HG03460 (cell line): ENCODE data around the gene TCEANC2.
"Not testable (repeated sequence)": the region's sequence is repeated elsewhere in the genome, so short reads cannot be mapped to it uniquely, and the experiment has no call there.

ENCODE experiments used
- ATAC-seq: cut with Tn5 transposase; IDR thresholded peaks from one replicate; pipeline ENCODE4 v1.9.1; 2021; ENCODE audit not compliant: unreplicated experiment

TCEANC2 gene

DNA sequence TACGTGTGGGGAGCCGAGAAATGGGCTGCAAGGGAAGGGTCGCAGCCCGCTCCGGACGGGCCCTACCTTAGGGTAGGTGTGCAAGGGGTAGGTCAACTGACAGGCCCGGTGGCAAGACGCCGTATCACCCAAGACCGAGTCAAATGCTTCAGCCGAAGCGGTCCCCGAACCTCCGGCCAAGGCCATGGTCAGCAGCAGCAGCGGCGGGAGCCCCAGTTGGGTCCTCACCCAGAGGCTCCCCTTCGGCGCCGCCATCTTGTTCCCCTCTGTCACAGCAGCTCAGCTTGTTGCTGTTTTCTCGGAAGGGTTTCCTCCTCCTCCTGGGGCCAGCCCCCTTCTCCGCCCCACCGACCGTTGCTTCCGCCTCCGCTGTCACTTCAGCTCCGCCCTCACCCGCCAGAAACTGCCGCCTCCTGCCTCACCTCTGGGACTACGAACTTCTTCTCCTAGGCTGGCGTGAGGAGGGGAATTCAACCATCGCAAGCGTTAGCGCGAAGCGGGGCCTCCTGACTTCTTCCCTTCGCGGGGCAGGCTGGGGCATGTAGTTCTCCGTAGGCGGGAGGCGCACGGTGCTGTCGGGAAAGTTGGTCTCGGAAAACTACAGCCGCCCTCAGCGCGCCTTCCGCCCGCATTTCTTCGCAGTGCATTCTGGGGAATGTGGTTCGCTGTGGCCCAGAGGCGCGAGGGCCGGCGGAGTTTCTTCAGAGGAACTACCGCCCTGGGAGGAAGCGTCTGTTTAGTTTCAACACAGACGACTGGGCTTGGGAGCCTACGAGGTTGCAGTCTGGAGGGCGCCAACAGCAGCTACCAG lies at the start of gene TCEANC2, which contains the start of gene TMEM59:
Gene TCEANC2, plus strand, starts transcription at position 675 of the 811 bp plus-strand sequence. CDS start 815 bp downstream, outside the sequence.
Gene TMEM59, minus strand, starts transcription at position 271 of the 811 bp plus-strand sequence. Its CDS starts 16 bp downstream, at position 255.
- peak; percentile 89 for ATAC-seq

DNA sequence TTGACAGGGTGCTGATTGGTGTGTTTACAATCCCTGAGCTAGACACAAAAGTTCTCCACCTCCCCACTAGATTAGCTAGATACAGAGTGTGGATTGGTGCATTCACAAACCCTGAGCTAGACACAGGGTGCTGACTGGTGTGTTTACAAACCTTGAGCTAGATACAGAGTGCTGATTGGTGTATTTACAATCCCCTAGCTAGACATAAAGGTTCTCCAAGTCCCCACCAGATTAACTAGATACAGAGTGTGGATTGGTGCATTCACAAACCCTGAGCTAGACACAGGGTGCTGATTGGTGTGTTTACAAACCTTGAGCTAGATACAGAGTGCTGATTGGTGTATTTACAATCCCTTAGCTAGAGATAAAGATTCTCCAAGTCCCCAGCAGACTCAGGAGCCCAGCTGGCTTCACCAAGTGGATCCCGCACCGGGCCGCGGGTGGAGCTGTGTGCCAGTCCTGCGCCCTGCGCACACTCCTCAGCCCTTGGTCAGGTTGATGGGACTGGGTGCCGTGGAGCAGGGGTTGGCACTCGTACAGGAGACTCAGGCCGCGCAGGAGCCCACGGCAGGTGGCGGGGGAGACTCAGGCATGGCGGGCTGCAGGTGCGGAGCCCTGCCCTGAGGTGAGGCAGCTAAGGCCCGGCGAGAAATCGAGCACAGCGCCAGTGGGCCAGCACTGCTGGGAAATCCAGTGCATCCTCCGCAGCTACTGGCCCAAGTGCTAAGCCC lies 49.5 kb upstream of the TCEANC2 start:
- ATAC-seq = not testable (repeated sequence)

DNA sequence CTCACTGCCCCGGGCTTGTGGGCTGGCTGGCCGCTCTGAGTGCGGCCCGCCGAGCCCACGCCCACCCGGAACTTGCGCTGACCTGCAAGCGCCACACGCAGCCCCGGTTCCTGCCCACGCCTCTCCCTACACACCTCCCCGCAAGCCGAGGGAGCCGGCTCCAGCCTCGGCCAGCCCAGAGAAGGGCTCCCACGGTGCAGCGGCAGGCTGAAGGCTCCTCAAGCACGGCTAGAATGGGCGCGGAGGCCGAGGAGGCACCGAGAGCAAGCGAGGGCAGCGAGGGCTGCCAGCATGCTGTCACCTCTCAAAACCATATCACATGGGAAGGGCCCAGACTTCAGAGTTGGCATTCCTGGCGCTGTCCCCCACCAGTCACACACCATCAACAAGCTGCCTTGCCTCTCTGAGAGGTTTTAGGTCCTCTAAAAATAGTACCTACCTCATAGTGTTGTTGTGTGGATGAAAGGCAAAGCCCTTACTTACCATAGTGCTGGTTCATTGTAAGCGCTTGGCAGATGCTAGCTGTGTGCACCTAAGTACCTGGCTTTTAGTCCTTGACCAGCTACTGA lies 48.8 kb upstream of the TCEANC2 start:
- no peak for ATAC-seq

DNA sequence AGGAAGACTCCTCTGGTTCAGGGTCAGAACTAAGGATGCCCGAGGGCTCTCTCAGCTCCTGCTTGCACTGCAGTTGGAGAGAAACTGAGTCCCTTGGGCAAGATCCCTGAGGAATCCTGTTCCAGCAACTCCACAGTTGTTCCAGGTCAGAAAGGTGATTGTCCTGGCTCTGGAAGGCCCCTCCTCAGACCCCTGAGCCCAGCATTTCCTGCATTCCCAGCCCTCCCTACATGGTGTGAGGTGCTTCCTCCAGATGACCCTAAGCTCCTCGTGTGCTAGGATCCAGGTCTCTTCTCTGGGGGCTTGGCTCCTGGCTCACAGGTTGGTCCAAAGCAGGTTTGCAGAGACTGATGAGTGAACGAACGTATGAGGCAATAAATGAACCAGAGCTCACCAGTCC lies 46.9 kb upstream of the TCEANC2 start:
- no peak for ATAC-seq

DNA sequence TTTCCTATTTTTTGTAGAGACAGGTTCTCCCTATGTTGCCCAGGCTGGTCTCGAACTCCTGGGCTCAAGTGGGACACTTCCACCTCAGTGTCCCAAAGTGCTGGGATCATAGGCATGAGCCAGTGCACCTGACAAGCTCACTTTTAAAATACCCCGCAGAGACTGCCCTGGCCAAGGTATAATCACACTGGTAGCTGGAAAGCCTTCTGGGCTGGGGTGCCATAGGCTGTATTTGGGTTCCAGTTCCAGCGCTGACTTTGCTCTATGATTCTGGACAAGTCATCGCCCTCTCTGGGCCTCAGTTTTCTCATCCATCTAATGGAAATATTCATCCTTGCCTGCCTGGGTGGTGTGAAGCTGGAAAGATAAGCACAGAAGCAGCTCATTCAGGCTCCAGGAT lies 45.8 kb upstream of the TCEANC2 start:
- ATAC-seq = no peak

DNA sequence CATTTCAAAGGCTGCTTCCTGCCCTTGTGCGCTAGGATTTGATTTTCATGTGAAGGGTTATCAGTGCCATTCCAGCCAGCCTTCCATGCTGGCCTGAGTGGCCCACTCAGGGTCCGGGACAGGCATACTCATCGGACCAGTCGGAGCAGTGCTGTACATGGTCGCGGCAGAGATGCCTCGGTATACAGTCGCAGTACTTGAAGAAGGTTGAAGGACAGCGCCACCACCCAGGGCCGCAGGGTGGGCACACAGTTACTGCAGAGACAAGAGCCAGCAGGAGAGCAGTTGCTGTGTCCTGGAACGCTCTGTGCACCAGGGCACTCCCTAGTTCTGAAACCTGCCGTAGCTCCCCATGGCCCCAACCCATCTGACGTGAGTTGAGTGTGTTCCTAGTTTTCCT lies 44.5 kb upstream of the TCEANC2 start:
- ATAC-seq = no peak

DNA sequence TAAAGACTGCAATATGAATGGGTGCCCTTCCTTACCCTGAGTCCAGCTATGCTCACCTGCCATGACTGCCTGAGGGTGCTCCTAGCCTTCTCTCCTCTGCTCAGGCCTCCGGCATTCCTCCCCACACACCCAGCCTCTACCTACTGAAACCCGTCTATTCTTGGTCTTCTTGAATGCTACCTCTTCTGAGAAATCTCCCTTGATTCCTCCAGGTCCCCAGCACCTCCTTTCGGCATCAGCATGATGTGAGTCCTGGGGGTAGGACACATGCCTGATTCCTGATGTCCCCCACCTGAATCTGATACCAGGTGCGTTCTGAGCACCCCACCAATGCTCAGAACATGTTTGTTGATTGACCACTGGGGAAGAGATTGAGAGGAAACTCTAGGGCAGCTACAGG lies 44.0 kb upstream of the TCEANC2 start:
- ATAC-seq = no peak

DNA sequence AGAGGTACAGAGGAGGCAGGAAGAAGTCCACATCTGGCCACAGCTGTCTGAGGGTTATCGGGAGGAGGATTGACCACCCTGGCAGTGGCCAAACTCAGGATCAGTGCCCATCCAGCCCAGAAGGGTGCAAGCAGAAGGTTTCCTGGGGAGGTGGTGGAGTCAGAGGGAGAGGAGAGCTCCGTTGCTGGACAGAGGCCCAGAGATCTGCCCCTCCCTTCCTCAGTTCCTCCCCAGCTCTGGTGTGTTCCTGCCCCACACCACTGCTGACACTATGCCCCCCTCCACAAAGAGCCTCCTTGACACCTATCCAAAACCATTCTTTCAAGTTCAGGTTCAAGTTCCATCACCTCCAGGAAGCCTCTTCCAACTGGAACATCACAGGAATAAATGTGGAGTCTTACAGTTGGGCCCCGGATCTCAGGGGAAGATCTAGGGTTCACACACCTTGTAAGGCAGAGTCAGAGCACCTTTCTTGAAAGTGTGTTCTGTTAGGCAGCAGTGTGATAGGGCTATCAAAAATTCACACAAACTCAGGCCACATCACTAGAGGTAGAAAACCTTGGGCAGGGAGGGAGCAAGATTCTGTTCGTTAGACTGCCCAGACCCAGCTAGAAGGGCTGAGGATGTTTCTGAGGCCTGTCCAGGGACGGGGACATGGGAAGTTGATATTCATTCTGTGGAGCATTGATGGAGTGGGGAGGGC lies 42.8 kb upstream of the TCEANC2 start:
- no peak for ATAC-seq

DNA sequence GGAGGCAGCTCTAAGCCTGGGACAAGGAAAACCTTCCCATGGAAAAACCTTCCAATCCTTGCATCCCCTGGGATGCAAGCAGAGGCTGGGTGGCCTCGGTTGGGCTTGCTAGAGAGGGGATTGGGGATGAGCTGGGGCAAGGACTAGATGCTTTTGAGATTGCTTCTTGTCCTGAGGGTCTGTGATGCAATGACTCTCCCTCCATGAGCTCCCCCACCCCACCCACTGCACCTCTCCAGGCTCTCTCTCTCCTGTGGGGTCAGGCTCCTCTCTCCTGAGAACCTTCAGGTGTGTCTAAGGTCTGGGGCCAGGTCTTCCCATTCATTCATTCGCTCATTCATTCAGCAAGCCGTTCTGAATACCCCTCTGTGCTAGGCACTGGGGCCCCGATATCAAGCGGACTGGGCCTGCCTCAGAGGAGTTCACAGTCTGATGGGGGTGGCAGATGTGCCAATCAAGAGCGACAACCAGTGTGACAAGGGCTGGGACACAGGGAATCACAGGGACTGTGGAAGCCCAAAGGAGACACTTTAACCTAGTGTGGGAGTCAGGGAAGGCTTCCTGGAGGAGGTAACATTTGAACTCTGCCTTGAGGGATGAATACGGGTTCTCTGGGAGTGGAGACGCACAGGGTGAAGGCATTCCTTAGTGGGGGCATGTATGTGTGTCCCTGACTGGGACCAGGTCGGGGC lies 41.9 kb upstream of the TCEANC2 start:
- no peak for ATAC-seq

DNA sequence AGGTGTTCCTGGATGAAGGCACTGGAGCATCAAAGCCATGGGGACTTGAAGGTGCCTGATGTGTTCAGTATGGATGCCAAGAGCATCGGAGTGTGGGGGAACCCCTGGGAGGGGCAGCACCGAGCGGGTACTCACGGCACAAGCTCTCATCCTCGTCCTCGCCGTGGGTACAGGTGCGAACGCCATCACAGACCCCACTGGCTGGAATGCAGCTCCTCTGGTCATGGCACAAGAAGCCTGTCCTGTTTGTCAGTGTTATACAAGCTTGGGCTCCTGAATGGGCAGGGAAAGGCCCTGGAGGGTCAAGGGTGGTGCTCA lies 41.4 kb upstream of the TCEANC2 start:
- no peak for ATAC-seq

DNA sequence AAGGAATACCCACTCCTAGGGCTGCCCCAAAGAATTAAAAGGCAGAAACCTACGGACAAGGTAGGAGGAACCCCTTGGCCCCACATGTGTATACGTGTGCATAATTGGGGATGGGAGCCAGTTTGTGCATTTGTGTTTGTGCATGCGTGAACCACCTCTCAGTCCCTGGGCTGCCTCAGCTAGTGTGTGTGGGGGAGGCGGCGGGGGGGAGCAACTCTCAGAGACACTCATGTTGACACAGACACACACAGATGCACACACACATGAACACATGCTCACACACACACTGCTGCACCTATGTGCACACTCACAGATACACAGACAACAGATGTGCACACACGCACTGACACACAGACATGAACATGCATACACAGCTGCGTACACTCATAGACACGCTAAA lies 40.5 kb upstream of the TCEANC2 start:
- no peak for ATAC-seq

DNA sequence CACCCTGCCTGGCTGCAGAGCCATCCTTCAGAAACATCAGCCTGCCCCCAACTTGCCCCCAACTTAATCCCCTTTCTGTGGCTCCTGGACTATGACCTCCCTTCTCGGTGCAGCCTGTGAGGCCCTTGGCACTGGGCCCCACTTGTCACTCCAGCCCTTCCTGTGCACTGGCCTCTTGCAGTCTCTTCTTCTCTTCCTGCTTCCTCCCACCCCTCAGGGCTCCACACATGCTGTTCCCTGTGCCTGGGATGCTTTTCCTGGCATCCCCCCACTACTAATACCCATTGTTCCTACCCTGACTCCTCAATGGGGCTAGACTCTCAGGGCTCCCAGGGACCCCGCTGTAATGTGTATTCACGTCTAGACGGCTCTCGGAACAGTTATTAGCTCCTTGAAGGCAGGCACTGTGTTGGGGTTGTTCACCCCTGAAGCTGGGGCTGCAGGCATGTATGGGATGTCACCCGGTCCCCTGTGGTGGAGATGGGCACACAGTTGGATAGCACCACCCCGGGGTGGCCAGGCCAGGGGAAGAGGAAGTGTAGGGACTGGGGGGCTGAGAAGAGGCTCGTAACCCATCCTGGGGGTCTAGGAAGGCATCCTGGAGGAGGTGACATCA lies 39.9 kb upstream of the TCEANC2 start:
- ATAC-seq = no peak

DNA sequence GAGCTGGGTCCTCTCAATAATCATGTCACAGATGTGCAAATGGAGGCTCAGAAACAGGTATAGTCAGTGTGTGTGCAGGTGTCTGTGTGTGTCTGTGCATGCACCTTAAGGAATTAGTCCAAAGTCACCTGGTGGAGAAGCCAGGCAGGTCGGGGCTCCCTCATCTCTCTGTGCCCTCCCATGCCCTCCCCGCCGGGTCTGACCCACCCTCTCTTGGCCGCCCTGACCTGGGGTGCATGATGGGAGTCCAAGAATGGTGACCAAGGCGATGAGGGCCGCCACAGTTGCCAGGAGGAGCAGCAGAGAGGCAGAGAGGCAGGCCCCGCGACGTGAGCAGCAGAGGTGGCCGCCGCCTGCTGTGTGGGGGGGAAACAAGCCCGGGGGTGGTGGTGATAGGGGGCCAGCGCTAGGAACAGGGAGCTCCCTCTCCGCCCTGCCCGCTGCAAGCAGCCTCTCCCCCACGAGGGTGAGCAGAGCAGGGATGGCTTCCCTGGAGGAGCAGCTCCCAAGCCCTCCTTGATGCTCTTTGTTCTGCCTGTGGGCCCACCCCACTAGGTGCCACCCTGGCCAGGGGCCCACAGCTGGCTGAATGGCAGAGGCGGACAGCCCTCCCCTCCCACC lies 39.3 kb upstream of the TCEANC2 start:
- ATAC-seq = no peak

DNA sequence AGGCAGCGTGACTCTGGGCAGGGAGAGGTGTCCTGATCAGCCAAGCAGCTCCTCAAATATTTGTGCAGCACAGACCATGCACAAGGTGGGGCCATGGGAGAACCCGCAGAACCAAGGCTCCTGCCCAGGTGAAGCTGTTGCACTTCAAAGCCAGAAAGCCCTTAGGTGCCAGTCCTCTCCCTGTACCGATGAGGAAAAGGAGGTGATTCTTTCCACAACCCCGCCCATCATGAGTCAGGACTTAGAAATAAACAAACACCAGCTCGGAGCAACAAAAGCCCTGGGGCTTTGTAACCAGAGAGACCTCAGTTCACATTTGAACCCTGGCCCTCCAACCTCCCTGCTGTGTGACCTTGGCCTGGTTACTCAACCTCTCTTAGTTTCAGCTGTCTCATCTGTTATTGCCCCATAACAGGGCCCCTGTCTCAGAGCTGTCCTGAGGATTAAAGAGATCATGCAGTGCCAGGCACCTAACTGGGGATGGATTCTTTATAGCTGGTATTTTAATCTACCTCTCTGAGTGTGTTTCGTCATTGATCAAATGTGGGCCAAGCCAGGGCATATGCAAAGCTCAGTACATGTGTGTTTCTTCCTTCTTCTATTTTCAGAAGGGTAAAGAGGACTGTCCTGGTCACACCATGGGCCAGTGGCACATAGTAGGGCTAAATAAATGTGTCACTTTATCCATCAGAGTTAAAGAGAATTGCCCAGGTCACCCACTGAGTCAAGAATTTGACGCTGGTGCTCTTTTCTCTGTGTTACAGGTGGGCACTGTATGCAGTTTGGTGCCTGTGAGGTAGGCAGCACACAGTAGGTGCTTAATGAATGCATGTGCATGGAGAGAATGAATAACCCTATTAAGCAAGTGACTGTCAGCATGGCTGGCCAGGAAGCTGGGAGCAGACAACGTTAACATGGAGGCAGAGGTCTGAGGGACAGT lies 36.8 kb upstream of the TCEANC2 start:
- no peak for ATAC-seq

DNA sequence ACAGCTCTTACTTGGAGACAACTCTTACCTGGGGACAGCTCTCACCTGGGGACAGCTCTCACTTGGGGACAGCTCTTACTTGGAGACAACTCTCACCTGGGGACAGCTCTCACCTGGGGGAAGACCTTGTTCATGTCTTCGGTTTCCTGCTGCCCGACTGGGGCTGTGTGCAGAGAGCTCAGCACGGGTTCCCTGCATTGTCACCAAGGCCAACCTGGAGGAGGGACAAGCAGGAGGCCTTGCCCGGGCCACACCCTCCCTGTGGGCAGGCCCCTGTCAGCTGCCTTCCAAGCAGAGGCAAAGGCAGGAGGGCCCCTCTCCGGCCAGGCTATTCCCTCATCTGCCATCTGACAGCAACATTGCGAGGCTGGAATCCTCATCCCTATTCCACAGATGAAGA lies 35.4 kb upstream of the TCEANC2 start, which contains the start of gene LDLRAD1:
Gene LDLRAD1, minus strand, starts transcription at position 208 of the 400 bp plus-strand sequence. Its CDS starts 74 bp downstream, at position 134.
- no peak for ATAC-seq

DNA sequence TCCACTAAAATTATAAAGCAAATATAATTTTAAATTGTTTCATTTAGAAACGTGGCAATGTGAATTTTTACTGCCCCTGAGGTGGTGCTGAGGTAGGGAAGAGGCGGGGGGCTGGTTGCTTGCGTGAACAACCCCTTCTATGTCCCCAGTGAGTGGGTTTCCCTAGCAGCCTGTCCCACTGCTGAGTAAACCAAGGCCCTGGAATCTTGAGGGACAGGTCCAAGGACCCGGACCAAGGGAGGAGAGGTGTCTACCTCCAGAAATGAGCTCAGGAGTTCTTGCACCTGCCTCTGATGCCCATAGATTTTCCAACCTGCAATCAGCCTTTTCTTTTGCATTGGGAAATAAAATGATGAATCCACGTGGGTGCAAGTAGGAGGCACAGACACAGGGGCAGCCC lies 34.8 kb upstream of the TCEANC2 start:
- ATAC-seq = no peak

DNA sequence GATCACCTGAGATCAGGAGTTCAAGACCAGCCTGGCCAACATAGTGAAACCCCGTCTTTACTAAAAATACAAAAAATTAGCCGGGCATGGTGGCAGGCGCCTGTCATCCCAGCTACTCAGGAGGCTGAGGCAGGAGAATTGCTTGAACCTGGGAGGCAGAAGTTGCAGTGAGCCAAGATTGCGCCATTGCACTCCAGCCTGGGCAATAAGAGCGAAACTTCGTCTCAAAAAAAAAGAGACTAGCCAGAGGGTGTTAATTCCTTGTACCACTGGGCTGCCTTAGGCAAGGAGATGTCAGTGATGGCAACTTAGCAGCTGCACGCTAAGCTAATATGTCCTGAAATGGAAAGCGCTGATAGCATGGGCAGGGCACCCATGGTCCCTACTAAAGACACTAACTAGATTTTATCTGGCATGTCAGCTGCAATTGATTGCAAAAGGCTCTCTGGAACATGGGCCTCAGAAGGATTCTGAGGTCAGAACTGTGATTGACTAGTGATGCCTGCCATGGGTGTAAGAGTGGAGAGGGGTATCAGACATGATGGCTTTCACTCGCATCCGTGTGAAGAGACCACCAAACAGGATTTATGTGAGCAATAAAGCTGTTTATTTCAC lies 33.7 kb upstream of the TCEANC2 start:
- not testable (repeated sequence) for ATAC-seq

DNA sequence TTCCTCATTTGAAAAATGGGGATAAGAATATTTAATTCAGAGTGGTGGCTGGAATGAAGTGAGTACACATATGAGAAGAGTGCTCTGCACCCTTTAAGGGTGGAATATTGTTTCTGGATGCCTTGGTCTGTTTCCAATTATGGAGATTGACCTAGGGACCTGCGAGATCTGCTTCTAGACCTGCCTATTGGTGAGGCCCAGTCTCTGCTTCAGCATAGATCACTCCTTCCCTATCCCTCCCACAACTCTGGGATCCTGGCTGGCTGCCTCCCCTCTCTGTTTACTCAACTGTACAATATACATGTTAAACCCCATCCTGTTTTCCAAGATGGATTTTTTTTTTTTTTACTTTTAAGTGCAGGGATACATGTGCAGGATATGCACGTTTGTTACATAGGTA lies 29.1 kb upstream of the TCEANC2 start:
- ATAC-seq = no peak
